HEK293T (cell line): ENCODE results near the gene SAMD4B.

ENCODE experiments used
- CTCF ChIA-PET: fragments of 350-600 bp; formaldehyde crosslinking; extraction: SDS; loops from one replicate; lab custom pipeline; 2021; ENCODE audit warnings: antibody characterized with exemption, inconsistent platforms; lab: Yijun Ruan, JAX
- POLR2A ChIA-PET: fragments of 350-600 bp; formaldehyde crosslinking; extraction: SDS; loops from one replicate; lab custom pipeline; 2020; ENCODE audit warnings: antibody characterized with exemption, inconsistent platforms; lab: Yijun Ruan, JAX
- DNase-seq: peaks from one replicate; pipeline ENCODE4 v3.0.0; 2012; ENCODE audit warnings: mixed read lengths; ENCODE audit errors: extremely low spot score
- ARNT ChIP-seq: fragments of 450-650 bp; IDR thresholded peaks from 2 replicates; pipeline ENCODE4 v1.6.1; 2017; ENCODE audit warnings: mild to moderate bottlenecking
- BHLHE40 ChIP-seq: fragments of 450-650 bp; IDR thresholded peaks from 2 replicates; pipeline ENCODE4 v1.6.1; 2016; ENCODE audit warnings: mild to moderate bottlenecking, moderate library complexity, borderline replicate concordance
- CTBP1 ChIP-seq: fragments of 450-650 bp; IDR thresholded peaks from 2 replicates; pipeline ENCODE4 v1.6.1; 2016; ENCODE audit warnings: borderline replicate concordance
- ELF4 ChIP-seq: fragments of 450-650 bp; IDR thresholded peaks from 2 replicates; pipeline ENCODE4 v1.6.1; 2017; ENCODE audit warnings: antibody characterized with exemption
- FOXA1 ChIP-seq: fragments of 450-650 bp; IDR thresholded peaks from 2 replicates; pipeline ENCODE4 v1.6.1; 2016; ENCODE audit warnings: mild to moderate bottlenecking
- FOXK2 ChIP-seq: fragments of 450-650 bp; IDR thresholded peaks from 2 replicates; pipeline ENCODE4 v1.6.1; 2016; ENCODE audit warnings: mild to moderate bottlenecking
- FOXM1 ChIP-seq: fragments of 450-650 bp; IDR thresholded peaks from 2 replicates; pipeline ENCODE4 v1.6.1; 2017; ENCODE audit warnings: mild to moderate bottlenecking, borderline replicate concordance
- HDGF ChIP-seq: fragments of 450-650 bp; IDR thresholded peaks from 2 replicates; pipeline ENCODE4 v1.6.1; 2017; ENCODE audit warnings: antibody characterized with exemption, borderline replicate concordance
- L3MBTL2 ChIP-seq: fragments of 450-650 bp; conservative IDR thresholded peaks from 2 replicates; pipeline ENCODE4 v1.6.1; 2016; ENCODE audit warnings: mild to moderate bottlenecking
- LEF1 ChIP-seq: fragments of 450-650 bp; IDR thresholded peaks from 2 replicates; pipeline ENCODE4 v1.6.1; 2017; ENCODE audit warnings: mild to moderate bottlenecking, borderline replicate concordance
- NFRKB ChIP-seq: fragments of 450-650 bp; IDR thresholded peaks from 2 replicates; pipeline ENCODE4 v1.6.1; 2016; ENCODE audit warnings: mild to moderate bottlenecking, moderate library complexity
- PKNOX1 ChIP-seq: fragments of 450-650 bp; IDR thresholded peaks from 2 replicates; pipeline ENCODE4 v1.6.1; 2016
- SP1 ChIP-seq: fragments of 450-650 bp; IDR thresholded peaks from 2 replicates; pipeline ENCODE4 v1.6.1; 2017
- SUZ12 ChIP-seq: fragments of 450-650 bp; IDR thresholded peaks from 2 replicates; pipeline ENCODE4 v1.6.1; 2016; ENCODE audit warnings: mild to moderate bottlenecking
- TARDBP ChIP-seq: fragments of 450-650 bp; IDR thresholded peaks from 2 replicates; pipeline ENCODE4 v1.6.1; 2016
- ZNF384 ChIP-seq: fragments of 450-650 bp; IDR thresholded peaks from 2 replicates; pipeline ENCODE4 v1.6.1; 2016

Gene SAMD4B

GRCh38 chr19:39299404-39299803, 42.8 kb upstream of the SAMD4B start:
- DNase-seq, result no peak
- ChIA-PET POLR2A (interaction anchor here (1.2 kb wide), 1 partner anchor 43 kb away, joined by 3 read pairs; the partner anchor contains the start of gene SAMD4B), CTCF (no interaction called here)
- TF ChIP-seq NFRKB (no peak), BHLHE40 (no peak), ELF4 (no peak), TARDBP (no peak), FOXK2 (no peak), ZNF384 (no peak), PKNOX1 (no peak), CTBP1 (no peak), SUZ12 (no peak), LEF1 (no peak), FOXM1 (no peak), FOXA1 (no peak), ARNT (no peak), SP1 (no peak)

- no peak for DNase-seq
- CTCF ChIA-PET, result no interaction called here
- POLR2A ChIA-PET, result interaction anchor here (1.2 kb wide), 1 partner anchor 42 kb away, joined by 3 read pairs; the partner anchor contains the start of gene SAMD4B
- TF ChIP-seq HDGF, result no peak
- no peak for TF ChIP-seq TARDBP
- TF ChIP-seq FOXA1, result no peak
- TF ChIP-seq LEF1, result no peak
- no peak for TF ChIP-seq ARNT
- TF ChIP-seq BHLHE40, result no peak
- TF ChIP-seq ELF4, result no peak
- TF ChIP-seq SP1, result no peak
- no peak for TF ChIP-seq ZNF384
- no peak for TF ChIP-seq PKNOX1
- TF ChIP-seq FOXM1, result no peak
- no peak for TF ChIP-seq CTBP1
- TF ChIP-seq NFRKB, result no peak
- no peak for TF ChIP-seq L3MBTL2
- no peak for TF ChIP-seq SUZ12
- no peak for TF ChIP-seq FOXK2
Measured at GRCh38 chr19:39299832-39300231, 42.4 kb upstream of the SAMD4B start.

- ChIA-PET CTCF (no interaction called here), POLR2A (no interaction called here)
- TF ChIP-seq FOXA1, result no peak
- no peak for DNase-seq
Measured at GRCh38 chr19:39301021-39301420, 41.2 kb upstream of the SAMD4B start.

- ChIA-PET POLR2A (no interaction called here), CTCF (interaction anchor here (0.7 kb wide), 1 partner anchor 11 kb away, joined by 3 read pairs; no protein-coding TSS in a partner anchor)
- no peak for TF ChIP-seq SP1
- no peak for TF ChIP-seq ZNF384
- no peak for TF ChIP-seq FOXM1
- TF ChIP-seq CTBP1, result no peak
- no peak for TF ChIP-seq ARNT
- no peak for TF ChIP-seq LEF1
- no peak for TF ChIP-seq BHLHE40
- no peak for TF ChIP-seq SUZ12
- no peak for DNase-seq
Measured at GRCh38 chr19:39301562-39301961, 40.7 kb upstream of the SAMD4B start.

- no peak for DNase-seq
Measured at GRCh38 chr19:39303373-39304184, 38.6 kb upstream of the SAMD4B start.

More at GRCh38 chr19:39303373-39304184, 38.6 kb upstream of the SAMD4B start:
- TF ChIP-seq FOXM1 (no peak), NFRKB (no peak), L3MBTL2 (no peak), SP1 (no peak), FOXK2 (no peak), FOXA1 (no peak), TARDBP (no peak), ELF4 (no peak), PKNOX1 (no peak), SUZ12 (no peak), BHLHE40 (no peak), ARNT (no peak), LEF1 (no peak), CTBP1 (no peak), ZNF384 (no peak), HDGF (no peak)
- POLR2A ChIA-PET, result no interaction called here
- CTCF ChIA-PET, result no interaction called here
